Measurements from ENCODE around the gene SENP8. TPM values are rescaled to one million over a fixed set of nuclear protein-coding genes. Genes with fewer than 3 reads are reported as not detected.

The SENP8 gene
- total RNA-seq, 3 donors from 2014 or later (not counting 1 experiment from before 2014, with no cell fraction given): 0.27 to 0.45 (median 0.28) TPM

- WGBS (ENCODE audit: insufficient coverage): 88% methylated on average over 1 of the region's 3 CpGs
- peaks cover 9% of the 10 kb centered on the region for H3K27me3 ChIP-seq (ENCODE audit: control insufficient read depth, insufficient read depth, low read length)
- DNase-seq: no peak
- H3K27ac Mint-ChIP-seq: no peak overlapping the region
- no peaks in the 10 kb centered on the region for H3K36me3 Mint-ChIP-seq
- H3K27ac ChIP-seq (ENCODE audit: low read length): no peak overlapping the region
- H3K27me3 Mint-ChIP-seq (ENCODE audit: low read depth in 2 of 2): peaks cover 23 to 31% of the 10 kb centered on the region in 2 donors
- H3K4me1 Mint-ChIP-seq: no peaks in the 10 kb centered on the region
- H3K9me3 Mint-ChIP-seq: no peaks in the 10 kb centered on the region
- no peak overlapping the region for H3K4me3 ChIP-seq (ENCODE audit: low read length)
- no peak overlapping the region for H3K4me3 Mint-ChIP-seq
- no peaks in the 10 kb centered on the region for H3K4me1 ChIP-seq (ENCODE audit: control insufficient read depth, insufficient read depth, low read length)
- no peaks in the 10 kb centered on the region for H3K9me3 ChIP-seq (ENCODE audit: control insufficient read depth, insufficient read depth, low read length)
- ATAC-seq: no peak
- no peak for TF ChIP-seq CTCF (IDR thresholded peaks at IDR 0.05)
- intact Hi-C loops (cut with micrococcal nuclease): no loop called here
- H3K36me3 ChIP-seq (ENCODE audit: control insufficient read depth, insufficient read depth, low read length): no peaks in the 10 kb centered on the region
Measured at GRCh38 chr15:72182244-72182643, 64.0 kb downstream of the SENP8 start.

GRCh38 chr15:72182673-72183072 lies 64.5 kb downstream of the SENP8 start:
- 80% methylated on average over 3 of the region's 3 CpGs for WGBS (ENCODE audit: insufficient coverage)
- intact Hi-C loops (cut with micrococcal nuclease): no loop called here
- H3K27me3 Mint-ChIP-seq (ENCODE audit: low read depth in 2 of 2): peaks cover 23 to 31% of the 10 kb centered on the region in 2 donors

GRCh38 chr15:72183781-72184164 lies 65.6 kb downstream of the SENP8 start:
- Histone ChIP-seq H3K4me1 (ENCODE audit: control insufficient read depth, insufficient read depth, low read length) (no peaks in the 10 kb centered on the region), H3K4me3 (ENCODE audit: low read length) (no peak overlapping the region), H3K27me3 (ENCODE audit: control insufficient read depth, insufficient read depth, low read length) (peaks cover 9% of the 10 kb centered on the region), H3K27ac (ENCODE audit: low read length) (no peak overlapping the region), H3K36me3 (ENCODE audit: control insufficient read depth, insufficient read depth, low read length) (no peaks in the 10 kb centered on the region), H3K9me3 (ENCODE audit: control insufficient read depth, insufficient read depth, low read length) (no peaks in the 10 kb centered on the region)
- no peak for ATAC-seq
- H3K27me3 Mint-ChIP-seq (ENCODE audit: low read depth in 2 of 2): peaks cover 27 to 31% of the 10 kb centered on the region in 2 donors
- H3K27ac Mint-ChIP-seq: no peak overlapping the region
- intact Hi-C loops (cut with micrococcal nuclease): no loop called here
- DNase-seq: no peak
- H3K4me1 Mint-ChIP-seq: no peaks in the 10 kb centered on the region
- no peak overlapping the region for H3K4me3 Mint-ChIP-seq
- H3K9me3 Mint-ChIP-seq: no peaks in the 10 kb centered on the region
- TF ChIP-seq CTCF (IDR thresholded peaks at IDR 0.05): no peak
- no peaks in the 10 kb centered on the region for H3K36me3 Mint-ChIP-seq
- 52% methylated on average over 12 of the region's 12 CpGs for WGBS (ENCODE audit: insufficient coverage)

More at GRCh38 chr15:72182673-72183072, 64.5 kb downstream of the SENP8 start:
- Mint-ChIP-seq H3K4me1 (no peaks in the 10 kb centered on the region), H3K36me3 (no peaks in the 10 kb centered on the region), H3K27ac (no peak overlapping the region), H3K4me3 (no peak overlapping the region), H3K9me3 (no peaks in the 10 kb centered on the region)
- Histone ChIP-seq H3K36me3 (ENCODE audit: control insufficient read depth, insufficient read depth, low read length) (no peaks in the 10 kb centered on the region), H3K27ac (ENCODE audit: low read length) (no peak overlapping the region), H3K27me3 (ENCODE audit: control insufficient read depth, insufficient read depth, low read length) (peaks cover 9% of the 10 kb centered on the region), H3K4me1 (ENCODE audit: control insufficient read depth, insufficient read depth, low read length) (no peaks in the 10 kb centered on the region), H3K4me3 (ENCODE audit: low read length) (no peak overlapping the region), H3K9me3 (ENCODE audit: control insufficient read depth, insufficient read depth, low read length) (no peaks in the 10 kb centered on the region)
- no peak for TF ChIP-seq CTCF (IDR thresholded peaks at IDR 0.05)
- DNase-seq (no peak), ATAC-seq (no peak)

GRCh38 chr15:72184165-72184811 lies 66.1 kb downstream of the SENP8 start:
- H3K4me3 ChIP-seq (ENCODE audit: low read length): no peak overlapping the region
- Mint-ChIP-seq H3K4me1 (no peaks in the 10 kb centered on the region), H3K4me3 (no peak overlapping the region), H3K27ac (no peak overlapping the region), H3K9me3 (no peaks in the 10 kb centered on the region), H3K27me3 (ENCODE audit: low read depth in 2 of 2) (peaks cover 27 to 31% of the 10 kb centered on the region in 2 donors), H3K36me3 (no peaks in the 10 kb centered on the region)
- WGBS (ENCODE audit: insufficient coverage): 12% methylated on average over 34 of the region's 34 CpGs
- no peaks in the 10 kb centered on the region for H3K36me3 ChIP-seq (ENCODE audit: control insufficient read depth, insufficient read depth, low read length)
- no peak for DNase-seq
- ATAC-seq: no peak
- H3K27me3 ChIP-seq (ENCODE audit: control insufficient read depth, insufficient read depth, low read length): peaks cover 9% of the 10 kb centered on the region
- TF ChIP-seq CTCF (IDR thresholded peaks at IDR 0.05): no peak
- H3K9me3 ChIP-seq (ENCODE audit: control insufficient read depth, insufficient read depth, low read length): no peaks in the 10 kb centered on the region
- H3K27ac ChIP-seq (ENCODE audit: low read length): no peak overlapping the region
- intact Hi-C loops (cut with micrococcal nuclease): no loop called here
- no peaks in the 10 kb centered on the region for H3K4me1 ChIP-seq (ENCODE audit: control insufficient read depth, insufficient read depth, low read length)

All from natural killer cell (primary cell).